ENCODE measurements around the gene SLCO3A1. TPM values are rescaled to one million over a fixed set of nuclear protein-coding genes. Genes with fewer than 3 reads are reported as not detected.
"Not testable (repeated sequence)": the region's sequence is repeated elsewhere in the genome, so short reads cannot be mapped to it uniquely, and the experiment has no call there.

The SLCO3A1 gene
- total RNA-seq, 1 donor from 2014 or later, result not detected

- DNase-seq (ENCODE audit: low read depth), result no peak
These were observed 174.8 kb downstream of the SLCO3A1 start for GRCh38 chr15:92028389-92028724.

- no peak for DNase-seq (ENCODE audit: low read depth)
These were observed 176.3 kb downstream of the SLCO3A1 start for GRCh38 chr15:92029767-92030166.

- no peak for DNase-seq (ENCODE audit: low read depth)
These were observed 179.8 kb downstream of the SLCO3A1 start for GRCh38 chr15:92033314-92033713.

DNA sequence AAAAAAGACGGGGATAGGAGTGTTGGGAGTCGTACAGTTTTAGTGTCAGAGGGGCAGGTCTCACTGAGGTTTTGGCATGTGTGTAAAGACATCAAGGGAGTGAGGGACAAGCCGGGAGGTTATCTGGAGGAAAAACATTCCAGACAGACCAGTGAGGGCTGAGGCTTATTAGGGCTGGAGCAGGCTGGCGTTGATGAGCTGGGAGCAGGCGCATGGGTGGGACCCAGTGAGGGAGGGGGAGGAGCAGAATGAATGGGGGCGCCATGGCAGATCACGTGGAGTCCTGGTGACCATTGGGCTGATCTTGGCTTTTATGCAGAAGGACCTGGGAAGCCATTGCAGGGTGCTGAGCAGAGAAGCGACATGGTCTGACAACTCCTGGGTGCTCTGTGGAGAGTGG lies 180.2 kb downstream of the SLCO3A1 start:
- no peak for DNase-seq (ENCODE audit: low read depth)

- DNase-seq (ENCODE audit: low read depth), result no peak
These were observed 180.7 kb downstream of the SLCO3A1 start for GRCh38 chr15:92034227-92034626.

DNA sequence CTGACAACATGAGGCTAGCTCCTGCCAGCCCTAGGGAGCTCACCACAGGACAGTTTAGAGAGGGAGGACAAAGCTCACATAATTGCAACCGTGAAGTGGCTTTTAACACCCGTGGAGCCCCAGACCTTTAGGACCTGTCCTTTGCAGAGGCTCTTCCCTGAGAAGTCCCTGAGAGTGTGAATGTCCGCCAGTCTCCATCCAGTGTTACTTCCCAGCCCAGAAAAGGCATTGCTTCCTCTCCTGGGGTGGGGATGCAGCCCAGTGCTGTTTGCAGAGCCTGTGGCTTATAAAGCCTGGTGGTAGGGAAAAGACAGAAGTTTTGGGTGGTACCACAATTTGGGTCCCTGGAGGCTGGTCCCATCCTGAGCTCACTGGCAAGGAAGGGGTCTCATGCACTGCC lies 182.0 kb downstream of the SLCO3A1 start:
- DNase-seq (ENCODE audit: low read depth), result no peak

GRCh38 chr15:92035961-92036360 lies 182.5 kb downstream of the SLCO3A1 start:
- no peak for DNase-seq (ENCODE audit: low read depth)

GRCh38 chr15:92037491-92037890 lies 184.0 kb downstream of the SLCO3A1 start:
- no peak for DNase-seq (ENCODE audit: low read depth)

DNA sequence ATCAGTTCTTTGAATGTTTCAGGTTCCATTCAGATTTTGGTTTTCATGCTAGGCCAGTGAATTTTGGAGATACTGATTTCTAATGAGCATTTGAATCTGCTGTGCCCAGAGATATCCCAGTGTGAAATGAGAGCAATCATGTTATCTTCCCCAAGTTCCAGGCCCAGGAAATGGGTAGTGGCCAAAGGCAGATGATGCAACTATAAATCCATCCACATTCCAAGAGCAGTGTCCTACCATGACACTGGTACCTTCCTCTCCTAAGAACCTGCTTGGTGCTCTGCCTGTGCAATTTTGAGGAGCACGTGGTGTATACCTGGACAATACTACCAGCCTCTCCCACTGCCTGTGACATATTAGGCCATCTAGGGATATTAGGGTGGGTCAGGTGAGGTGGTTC lies 186.8 kb downstream of the SLCO3A1 start:
- DNase-seq (ENCODE audit: low read depth), result no peak

- no peak for DNase-seq (ENCODE audit: low read depth)
These were observed 187.9 kb downstream of the SLCO3A1 start for GRCh38 chr15:92041371-92041770.

- DNase-seq (ENCODE audit: low read depth), result no peak
These were observed 189.8 kb downstream of the SLCO3A1 start for GRCh38 chr15:92043283-92043682.

GRCh38 chr15:92044203-92044909 lies 190.8 kb downstream of the SLCO3A1 start:
- DNase-seq (ENCODE audit: low read depth), result no peak

DNA sequence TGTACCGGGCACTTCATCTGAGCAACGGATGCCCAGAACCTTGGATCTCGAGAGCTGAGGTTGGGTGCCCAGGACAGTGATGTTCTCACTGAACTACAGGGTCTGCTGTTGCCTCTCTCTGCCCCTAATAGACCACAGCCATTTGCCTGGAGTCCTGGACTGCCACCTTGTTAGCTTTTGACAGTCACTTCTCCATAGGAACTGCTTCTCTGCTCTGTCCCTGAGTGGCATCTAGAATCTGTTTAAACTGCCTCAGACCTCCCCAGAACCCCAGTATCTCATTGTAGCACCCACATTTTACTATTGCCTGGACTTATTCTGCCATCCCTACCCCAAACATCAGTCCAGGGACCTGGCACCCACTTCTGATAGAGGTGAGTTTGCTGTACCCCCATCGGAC lies 194.4 kb downstream of the SLCO3A1 start:
- no peak for DNase-seq (ENCODE audit: low read depth)

DNA sequence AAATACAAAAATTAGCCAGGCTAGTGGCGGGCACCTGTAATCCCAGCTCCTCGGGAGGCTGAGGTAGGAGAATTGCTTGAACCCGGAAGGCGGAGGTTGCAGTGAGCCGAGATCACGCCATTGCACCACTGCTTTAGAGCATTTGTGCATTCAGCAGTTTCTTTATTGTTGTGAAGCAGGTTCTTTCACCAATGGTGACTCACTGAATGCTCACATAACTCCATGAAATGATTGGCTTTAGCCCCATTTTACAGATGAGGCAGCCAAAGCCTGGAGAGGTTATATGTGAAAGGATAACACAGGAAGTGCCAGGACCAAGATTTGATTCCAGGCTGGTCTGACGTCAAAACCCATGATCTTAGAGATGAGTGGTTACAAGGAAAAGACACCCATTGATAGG lies 195.2 kb downstream of the SLCO3A1 start:
- DNase-seq (ENCODE audit: low read depth), result no peak

- DNase-seq (ENCODE audit: low read depth), result no peak
These were observed 195.9 kb downstream of the SLCO3A1 start for GRCh38 chr15:92049290-92049989.

- DNase-seq (ENCODE audit: low read depth), result no peak
These were observed 196.9 kb downstream of the SLCO3A1 start for GRCh38 chr15:92050220-92050898.

DNA sequence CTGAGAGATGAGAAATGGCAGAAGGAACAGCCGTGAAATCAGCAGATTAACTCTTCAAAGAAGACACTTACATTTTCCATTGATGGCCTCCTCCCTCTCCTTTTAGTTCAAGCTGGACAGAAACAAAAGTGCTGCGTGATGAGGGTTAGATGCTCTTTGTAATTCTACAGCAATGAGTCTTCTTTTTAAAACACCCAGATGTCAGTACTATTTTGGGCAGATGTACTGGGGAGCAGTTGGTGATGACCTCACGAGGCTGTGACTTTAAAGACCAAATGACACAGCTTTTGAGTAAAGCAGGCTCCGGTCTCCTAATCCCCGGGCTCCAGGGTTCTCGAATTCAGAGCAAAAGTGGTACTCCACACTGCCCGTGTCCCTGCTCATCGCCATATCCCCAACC lies 198.2 kb downstream of the SLCO3A1 start:
- DNase-seq (ENCODE audit: low read depth), result no peak

GRCh38 chr15:92053753-92054316 lies 200.3 kb downstream of the SLCO3A1 start:
- DNase-seq (ENCODE audit: low read depth), result no peak

GRCh38 chr15:92056875-92057274 lies 203.4 kb downstream of the SLCO3A1 start:
- no peak for DNase-seq (ENCODE audit: low read depth)

DNA sequence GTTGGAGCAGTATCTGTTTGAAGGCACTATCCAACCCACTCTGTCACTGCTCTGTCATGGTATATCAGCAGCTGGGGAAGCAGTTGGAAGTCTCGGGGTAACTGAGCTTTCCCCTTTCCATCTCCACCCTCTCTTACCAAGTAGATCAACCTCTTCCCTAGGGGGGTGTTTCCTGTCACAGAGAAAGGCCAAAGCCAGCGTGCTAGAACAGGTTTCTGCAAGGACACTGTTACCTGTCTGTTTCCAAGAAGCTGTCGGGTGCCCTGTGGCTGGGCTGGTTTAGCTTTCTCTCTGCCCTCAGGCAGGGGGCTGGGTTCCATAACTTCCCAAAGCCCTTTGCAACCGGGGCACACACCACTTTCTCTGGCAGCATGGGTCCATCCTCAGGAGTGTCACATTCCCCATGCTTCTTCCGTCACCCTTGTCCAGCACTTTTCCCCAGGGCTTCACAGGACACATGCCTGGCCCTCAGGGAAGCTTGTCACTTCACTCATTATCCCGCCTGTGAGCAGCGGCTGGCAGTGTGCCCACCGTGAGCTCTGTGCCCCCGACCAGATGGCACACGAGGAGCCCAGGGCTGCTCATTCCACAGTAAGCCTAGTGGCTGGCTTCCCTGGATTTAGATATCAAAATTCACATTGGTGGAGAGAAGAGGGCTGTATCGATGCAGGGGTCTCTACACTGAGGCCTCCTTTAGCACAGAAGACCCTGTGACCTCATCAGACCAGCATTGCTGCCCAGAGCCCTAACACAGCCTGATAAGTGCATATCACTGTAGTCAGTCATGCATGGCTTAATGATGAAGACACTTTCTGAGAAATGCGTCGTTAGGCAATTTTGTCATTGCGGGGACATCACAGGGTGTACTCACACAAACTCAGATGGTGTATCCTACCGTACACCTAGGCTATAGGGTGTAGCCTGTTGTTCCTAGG lies 205.8 kb downstream of the SLCO3A1 start:
- no peak for DNase-seq (ENCODE audit: low read depth)

DNA sequence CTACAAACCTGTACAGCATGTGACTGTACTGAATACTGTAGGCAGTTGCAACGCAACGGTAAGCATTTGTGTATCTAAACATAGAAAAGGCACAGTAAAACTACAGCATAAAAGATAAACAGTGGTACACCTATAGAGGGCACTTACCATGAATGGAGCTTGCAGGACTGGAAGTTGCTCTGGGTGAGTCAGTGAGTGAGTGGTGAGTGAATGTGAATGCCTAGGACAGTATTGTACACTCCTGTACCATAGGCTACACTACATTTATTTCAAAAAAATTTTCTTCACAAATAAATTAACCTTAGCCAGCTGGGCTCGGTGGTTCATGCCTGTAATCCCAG lies 206.4 kb downstream of the SLCO3A1 start:
- DNase-seq (ENCODE audit: low read depth), result not testable (repeated sequence)
